NCI-H187 treated with DMSO at 0.1 percent for 48 hours (cell line): Measurements from ENCODE around the gene CFAP251.

Experiments used
- DNase-seq: peaks from one replicate; lab custom pipeline; 2025; lab: John Stamatoyannopoulos, UW

The CFAP251 gene

DNA sequence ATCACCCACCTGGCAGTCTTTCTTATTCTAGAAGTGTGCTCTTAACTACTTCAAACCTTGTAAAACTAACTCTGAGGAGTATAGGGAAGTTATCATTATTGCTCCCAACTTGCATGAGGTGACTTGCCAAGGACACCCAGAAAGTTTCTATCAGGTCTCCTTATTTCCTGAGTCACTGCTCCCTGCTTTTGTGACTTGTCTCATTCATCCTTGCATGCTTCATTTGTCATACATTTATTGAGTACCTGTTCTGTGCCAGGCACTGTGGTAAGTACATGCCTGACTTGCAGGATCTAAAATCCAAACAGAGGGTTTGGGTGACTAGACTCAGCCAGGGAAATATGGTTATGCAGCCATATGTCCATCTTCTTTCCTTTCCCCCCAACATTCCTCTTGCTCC lies 25.5 kb downstream of the CFAP251 start:
- DNase-seq: no peak

DNA sequence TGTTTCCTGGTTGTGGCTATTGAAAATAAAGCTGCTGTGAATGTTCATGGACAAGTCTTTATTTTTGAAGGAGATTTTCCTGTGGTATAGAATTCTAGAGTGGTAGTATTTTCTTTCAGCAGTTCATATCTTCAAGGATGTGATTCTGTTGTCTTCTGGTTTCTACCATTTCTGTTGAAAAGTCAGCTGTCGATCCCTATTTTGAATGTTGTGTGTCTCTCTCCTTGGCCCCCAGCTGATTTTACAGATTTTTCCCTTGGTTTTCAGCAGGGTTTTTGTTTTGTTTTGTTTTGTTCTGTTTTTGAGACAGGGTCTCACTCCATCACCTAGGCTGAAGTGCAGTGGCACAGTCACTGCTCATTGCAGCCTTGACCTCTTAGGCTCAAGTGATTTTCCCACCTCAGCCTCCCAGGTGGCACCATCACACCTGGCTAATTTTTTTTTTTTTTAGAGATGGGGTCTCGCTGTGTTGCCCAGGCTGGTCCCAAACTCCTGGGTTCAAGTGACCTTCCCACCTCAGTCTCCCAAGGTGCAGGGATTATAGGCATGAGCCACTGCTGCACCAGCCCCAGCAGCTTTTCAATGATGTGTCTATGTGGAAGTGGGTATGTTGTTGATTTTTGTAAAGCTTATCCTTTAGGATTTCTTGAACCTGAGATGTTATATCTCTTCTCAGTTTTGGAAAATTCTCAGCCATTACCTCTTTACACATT lies 28.1 kb downstream of the CFAP251 start:
- DNase-seq: no peak

- DNase-seq: no peak
These were observed 29.6 kb downstream of the CFAP251 start for GRCh38 chr12:121947981-121948380.

GRCh38 chr12:121949648-121950397 lies 31.4 kb downstream of the CFAP251 start:
- no peak for DNase-seq

GRCh38 chr12:121953117-121953692 lies 34.8 kb downstream of the CFAP251 start:
- no peak for DNase-seq

DNA sequence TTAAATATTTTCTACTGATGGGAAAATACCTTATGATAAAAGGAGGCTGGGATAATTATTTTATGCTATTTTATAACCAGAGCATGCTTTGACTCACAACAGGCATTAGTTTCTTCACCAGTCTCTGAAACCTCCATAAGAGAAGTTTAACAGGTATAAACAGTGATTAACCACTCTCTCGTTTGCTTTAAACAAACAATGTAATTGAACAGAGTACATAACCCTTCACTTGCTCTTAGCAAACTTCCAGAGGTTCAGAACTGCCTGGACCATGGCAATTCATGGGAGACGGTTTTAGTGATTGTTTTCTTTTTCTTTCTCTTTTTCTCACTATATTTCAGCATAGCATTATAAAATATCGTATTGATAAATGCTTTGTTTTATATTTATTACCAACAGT lies 35.3 kb downstream of the CFAP251 start:
- DNase-seq: no peak

DNA sequence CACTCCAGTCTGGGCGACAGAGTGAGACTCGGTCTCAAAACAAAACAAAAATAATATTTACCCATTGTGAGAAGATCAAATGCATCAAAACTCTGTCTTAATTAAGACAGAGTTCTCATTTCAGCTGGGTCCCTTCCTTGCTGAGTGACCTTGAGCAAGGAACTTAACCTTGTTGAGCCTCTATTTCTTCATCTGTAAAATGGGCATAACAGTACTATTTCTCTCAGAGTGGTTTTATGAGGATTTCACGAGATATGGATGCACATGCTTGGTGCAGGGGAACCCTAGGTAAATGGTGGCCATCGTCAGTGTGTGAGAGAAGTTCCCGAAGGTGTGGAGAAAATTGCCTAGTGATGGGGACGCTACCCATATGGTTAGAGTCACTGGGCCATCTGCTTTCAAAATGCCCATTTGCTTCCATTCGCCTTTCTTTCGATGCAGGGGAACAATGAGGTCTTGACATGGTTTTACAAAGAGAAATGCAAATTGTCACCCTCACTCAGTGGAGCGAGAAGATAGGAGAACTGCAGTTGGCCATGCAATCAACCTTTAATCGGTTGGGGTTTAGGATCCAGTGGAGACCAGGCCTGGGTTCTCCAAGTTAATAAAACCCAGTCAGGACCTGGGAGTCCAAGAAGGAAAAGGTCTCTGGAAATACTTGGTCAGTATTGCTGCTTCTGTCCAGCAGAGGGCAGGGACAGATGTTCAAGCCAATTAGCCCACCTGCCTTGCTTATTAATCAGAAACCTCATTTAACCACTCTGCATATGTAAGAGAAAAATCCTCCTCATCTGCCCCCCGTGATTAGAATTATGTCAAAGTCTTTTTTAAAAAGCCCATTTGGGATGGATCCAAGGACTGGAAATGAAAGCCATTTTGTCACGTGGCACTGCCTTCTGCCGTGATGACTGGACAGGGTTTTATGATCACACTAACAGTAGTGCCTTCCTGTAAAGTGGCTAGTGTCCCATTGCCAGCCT lies 37.2 kb downstream of the CFAP251 start:
- DNase-seq: no peak

DNA sequence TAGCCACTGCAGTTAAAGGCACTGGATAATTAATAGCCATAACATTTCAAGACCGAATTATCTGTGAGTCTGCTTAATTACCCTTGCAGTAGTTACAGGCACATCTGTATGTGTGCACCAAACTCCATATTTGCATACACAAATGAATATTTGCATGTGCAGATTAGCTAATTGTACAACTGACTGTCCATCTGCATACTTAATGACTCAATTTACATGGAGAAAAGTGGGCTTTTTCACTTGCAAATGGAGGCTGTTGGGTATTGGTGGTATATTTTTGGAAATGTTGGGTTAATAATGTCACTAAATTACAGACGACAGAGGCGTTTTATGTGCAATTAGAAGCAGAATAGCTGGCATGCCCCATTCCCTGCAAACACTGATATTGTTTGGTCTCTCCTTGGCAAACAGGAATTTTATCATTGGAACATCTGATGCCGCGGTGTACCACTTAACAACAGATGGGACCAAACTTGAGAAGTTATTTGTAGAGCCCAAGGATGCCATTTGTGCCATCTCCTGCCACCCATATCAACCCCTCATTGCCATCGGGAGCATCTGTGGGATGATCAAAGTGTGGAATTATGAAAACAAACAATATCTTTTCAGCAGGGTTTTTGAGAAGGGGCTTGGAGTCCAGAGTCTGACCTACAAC lies 39.6 kb downstream of the CFAP251 start:
- no peak for DNase-seq

- no peak for DNase-seq
These were observed 40.3 kb downstream of the CFAP251 start for GRCh38 chr12:121958541-121959240.

- no peak for DNase-seq
These were observed 42.1 kb downstream of the CFAP251 start for GRCh38 chr12:121960541-121960940.

GRCh38 chr12:121961195-121961879 lies 42.9 kb downstream of the CFAP251 start:
- no peak for DNase-seq

DNA sequence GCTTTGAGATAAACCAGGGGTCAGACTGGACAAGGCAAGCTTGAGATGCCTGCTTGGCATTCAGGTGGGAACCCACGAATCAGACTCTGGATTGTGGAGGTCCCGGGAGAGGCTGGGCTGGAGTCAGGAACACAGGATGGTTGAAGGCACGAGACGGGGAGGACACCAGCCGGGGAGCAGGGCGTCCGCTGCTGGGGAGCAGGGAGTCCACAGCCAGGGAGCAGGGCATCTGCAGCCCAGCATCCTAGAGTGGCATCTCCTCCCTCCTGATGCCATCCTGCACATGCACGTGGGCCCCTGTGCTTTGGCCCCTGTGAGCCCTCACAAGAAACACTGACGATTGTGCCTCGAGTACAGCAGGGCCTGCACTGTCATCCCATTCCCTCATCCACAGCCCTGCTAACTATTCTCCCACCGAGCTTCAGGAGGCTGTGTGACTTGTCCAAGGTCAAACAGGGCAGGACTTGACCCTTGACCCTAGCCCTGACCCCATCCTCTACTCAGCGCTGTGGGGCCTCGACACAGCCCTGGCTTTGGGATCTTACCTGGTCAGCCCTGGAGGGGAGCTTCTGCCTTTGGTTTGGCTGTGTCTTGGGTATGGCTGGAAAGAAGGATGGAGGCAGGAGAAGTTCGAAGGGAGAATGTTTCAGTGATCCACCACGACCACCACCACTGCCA lies 45.1 kb downstream of the CFAP251 start:
- DNase-seq: no peak

DNA sequence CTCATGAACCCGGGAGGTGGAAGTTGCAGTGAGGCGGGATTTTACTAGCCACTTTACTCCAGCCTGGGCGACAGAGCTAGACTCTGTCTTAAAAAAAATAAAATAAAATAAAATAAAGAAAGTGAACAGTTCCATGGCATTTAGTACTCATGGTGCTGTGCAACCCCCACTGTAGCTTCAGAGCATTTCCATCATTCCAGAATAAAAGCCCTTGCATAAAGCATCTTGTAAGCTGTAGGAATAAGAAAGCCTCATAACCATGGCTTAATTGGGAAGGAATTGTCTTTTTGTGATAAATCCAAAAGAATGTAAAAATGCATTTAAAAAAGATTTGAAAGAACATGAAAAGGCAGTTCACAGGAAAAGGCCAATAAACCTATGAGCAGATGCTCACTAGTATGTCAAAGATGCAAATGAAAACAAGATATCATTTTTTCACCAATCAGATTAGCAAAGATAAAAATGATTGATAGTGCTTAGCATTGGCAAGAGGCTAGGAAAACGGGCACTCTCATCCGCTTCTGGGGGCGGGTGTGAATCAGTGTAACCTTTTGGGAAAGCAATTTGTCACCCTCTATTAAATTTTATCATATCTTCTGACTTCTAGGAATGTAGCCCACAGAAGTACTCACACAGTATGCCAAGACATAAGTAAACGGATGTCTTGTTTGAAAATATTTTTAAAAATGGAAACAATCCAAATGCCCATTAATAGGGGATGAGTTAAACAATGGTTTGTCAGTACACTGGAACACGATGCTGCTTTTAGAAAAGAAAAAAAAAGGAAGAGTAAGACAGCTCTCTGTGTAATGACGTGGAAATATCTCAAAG lies 46.6 kb downstream of the CFAP251 start:
- no peak for DNase-seq

DNA sequence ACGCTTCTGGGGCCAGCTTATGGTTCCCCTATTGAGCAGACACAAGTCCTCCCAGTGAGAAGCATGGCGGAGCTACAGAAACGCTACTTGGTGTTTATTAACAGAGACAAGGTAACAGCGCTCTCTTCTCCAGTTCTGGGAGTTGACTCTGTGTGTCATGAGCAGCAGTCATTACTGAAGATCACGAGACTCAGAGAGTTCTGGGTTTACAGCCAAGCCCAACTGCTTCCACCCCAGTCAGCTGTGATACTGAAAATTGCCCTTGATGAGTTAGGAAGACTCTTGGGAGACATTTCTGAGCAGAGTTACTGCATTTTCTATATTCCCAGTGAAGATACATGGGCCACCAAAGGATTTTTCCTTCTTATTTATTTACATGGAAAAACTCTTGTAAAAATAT lies 48.6 kb downstream of the CFAP251 start:
- no peak for DNase-seq

DNA sequence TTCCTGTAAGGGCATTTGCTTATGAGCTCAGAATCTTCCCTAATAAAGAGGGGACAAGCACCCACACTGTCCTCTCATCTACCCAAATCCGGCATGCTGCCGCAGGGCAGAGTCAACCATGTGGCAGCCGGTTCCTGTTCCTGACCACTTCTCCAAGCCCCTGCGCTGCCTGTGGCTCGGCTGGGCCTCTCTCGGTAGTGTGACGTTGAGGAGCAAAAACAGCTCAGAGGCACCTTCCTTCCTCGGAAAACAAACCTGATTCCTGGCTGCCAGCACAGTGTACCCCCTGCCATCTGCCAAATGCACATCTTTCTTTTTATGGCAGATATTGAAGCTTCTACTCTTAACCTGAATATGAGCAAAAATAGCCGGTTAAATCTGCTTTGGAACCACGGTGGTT lies 50.5 kb downstream of the CFAP251 start:
- no peak for DNase-seq

- DNase-seq: no peak
These were observed 51.3 kb downstream of the CFAP251 start for GRCh38 chr12:121969726-121970125.

GRCh38 chr12:121970581-121971300 lies 52.3 kb downstream of the CFAP251 start:
- DNase-seq: no peak
